Bone marrow (tissue), 2 donors: ENCODE data around the gene TINAGL1.

Experiments used
- DNase-seq, 2 donors: peaks; one replicate each; lab custom pipeline; 2025; lab: John Stamatoyannopoulos, UW

TINAGL1 gene

DNA sequence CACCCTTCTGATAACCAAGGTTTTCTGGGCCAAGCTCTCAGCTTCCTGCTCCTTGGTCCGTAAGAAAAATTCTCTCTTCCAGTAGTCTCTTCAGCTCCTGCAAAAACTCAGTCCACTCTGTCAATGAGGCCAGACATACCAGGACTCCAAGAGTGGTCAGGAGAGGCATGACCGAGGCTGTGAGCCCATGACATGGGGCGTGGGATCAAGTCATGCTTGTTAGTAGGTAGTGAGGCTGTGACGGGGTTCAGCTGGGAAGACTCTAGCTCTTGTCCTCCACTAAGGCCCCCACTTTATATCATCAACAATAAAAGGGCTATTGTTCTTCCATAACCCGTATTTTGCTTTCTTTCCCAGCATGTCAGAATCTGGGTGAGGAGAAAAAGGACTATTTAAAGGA lies 31.0 kb downstream of the TINAGL1 start:
- DNase-seq, result no peak

DNA sequence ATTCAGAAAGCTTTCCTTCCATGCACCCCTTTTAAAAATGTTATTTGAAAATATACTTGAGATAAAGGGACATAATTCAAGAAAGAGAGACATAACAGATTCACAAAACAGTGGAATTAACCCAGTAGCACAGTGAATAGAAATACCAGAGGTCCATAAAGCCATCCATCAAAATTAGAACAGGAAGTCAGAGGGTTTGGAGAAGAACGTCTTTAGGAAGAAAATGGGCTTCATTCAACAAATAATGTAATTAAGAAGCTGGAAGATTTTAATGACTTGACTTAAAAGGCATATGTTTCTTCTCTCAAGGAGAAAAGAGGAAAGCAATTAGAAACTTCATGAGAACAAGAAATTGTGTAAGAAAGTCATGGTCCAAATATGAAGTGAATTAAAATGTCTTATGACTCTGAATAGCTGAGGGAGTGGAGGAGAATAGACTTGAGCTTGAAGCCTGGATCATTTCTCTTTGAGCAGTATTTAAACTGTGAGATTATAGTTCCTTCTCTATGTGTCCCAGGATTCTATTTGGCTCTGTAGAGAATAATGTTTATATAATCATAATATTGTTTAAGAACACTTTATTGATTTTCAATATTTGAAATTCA lies 33.3 kb downstream of the TINAGL1 start:
- no peak for DNase-seq

GRCh38 chr1:31614414-31615005 lies 38.2 kb downstream of the TINAGL1 start:
- no peak for DNase-seq

DNA sequence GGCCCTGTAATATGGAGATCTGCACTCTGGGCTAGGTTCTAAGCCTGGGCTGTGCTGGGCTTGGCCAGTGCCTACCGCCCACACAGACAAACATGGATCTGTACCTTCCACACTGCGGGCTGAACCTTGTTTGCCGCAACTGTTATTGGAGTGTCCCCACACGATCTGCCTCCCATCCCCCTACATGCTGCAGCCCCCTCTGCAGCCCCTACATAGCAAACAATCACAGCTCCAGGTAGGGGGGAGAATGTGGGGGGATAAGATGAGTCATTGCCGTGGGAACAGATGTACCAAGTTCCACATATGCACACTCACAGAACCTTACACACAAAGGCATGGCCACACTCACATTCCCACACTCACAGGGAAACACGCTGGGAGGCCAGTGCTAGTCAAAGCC lies 39.1 kb downstream of the TINAGL1 start:
- no peak for DNase-seq

DNA sequence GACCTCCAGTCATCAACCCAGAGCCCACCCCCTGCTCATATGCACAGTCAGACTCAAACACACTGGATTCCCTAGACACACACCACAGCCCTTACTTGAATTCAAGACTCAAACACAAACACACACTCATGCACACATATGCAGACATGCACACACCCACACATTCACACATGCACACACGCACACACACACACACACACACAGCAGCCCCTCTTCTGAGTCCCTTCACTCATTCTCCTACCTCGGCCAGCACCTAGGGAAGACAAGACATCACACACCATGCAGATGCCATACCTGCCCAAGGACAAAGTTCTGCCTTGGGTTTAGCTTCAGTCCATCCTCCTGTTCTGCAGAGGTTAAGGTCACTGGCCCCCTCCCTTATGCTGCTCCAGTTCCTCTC lies 39.6 kb downstream of the TINAGL1 start:
- no peak for DNase-seq

DNA sequence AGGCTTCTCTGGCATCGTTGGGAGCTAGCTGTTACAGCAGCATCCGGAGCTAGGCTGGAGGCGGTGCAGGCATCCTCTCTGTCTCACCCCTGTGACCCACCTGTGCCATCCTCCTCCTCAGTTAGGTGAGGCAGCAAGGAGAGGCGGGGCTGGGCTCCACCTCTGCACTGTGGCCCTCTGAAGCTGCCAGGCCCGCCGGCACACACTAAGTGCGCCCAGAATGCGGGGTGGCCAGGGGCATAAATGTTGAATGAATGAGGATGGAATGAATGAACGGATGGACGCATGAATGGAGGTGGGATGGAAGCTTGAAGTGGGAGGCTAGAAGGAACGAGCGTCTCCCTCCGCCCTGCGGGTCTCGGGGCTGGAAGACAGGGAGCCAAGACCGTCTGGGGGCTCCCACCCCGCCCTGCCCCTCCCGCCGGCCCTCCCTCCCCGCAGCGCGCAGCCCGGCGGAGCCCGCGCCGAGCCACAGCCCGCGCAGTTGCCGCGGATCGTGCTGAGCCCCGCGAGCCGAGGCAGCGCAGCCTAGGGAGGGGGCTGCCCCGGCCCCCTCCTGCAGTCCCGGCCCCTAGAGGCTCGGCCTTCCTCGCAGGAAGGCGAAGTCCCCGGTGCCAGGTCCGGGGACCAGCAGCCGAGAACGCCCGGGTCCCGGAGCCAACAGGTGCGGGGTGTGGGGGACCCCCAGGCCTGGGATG lies 41.1 kb downstream of the TINAGL1 start, which contains the start of gene HCRTR1:
Gene HCRTR1 (plus strand): TSS at position 472 of the 698 bp plus-strand sequence. CDS start 1,504 bp downstream, outside the sequence.
- no peak for DNase-seq

DNA sequence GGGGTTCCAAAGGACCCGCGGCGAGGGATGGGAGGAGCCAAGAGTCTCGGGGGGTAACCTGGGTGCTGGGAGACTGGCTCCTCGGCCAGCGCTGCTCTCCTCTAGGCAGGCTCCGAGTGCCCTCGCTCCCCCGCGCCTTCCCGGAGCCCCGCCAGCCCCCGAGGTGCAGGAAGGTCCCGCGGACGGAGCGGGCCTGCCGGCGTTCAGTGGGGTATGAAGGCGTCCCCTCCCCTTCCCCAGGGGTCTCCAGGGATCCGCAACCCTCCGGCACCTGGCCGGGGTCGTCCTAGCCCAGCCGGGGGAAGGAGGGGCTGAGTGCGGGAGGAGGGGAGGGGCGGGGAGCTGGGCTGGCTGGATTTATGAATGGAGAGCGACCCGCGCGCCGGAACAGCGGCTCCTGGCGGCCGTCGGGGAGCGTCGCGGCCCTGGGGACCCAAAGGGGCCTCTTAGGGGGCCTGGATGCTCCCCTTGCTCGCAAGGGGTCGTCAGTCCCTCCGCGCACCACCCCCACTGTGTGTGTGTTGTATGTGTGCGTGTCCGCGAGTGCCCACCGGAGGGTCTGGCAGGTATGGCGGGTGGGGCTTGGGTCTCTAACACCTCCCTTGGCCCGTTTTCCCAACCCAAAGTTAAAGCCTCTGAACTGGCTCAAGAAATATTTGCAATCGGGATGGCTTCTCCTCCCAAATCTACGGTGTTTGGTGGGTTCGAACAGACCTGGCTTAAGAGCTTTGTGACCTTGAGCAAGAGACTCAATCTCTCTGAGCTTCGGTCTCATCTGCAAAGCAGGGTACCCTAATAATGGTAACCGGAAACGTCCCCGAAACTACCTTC lies 41.8 kb downstream of the TINAGL1 start:
- peak; percentile 24 to 30 for DNase-seq

DNA sequence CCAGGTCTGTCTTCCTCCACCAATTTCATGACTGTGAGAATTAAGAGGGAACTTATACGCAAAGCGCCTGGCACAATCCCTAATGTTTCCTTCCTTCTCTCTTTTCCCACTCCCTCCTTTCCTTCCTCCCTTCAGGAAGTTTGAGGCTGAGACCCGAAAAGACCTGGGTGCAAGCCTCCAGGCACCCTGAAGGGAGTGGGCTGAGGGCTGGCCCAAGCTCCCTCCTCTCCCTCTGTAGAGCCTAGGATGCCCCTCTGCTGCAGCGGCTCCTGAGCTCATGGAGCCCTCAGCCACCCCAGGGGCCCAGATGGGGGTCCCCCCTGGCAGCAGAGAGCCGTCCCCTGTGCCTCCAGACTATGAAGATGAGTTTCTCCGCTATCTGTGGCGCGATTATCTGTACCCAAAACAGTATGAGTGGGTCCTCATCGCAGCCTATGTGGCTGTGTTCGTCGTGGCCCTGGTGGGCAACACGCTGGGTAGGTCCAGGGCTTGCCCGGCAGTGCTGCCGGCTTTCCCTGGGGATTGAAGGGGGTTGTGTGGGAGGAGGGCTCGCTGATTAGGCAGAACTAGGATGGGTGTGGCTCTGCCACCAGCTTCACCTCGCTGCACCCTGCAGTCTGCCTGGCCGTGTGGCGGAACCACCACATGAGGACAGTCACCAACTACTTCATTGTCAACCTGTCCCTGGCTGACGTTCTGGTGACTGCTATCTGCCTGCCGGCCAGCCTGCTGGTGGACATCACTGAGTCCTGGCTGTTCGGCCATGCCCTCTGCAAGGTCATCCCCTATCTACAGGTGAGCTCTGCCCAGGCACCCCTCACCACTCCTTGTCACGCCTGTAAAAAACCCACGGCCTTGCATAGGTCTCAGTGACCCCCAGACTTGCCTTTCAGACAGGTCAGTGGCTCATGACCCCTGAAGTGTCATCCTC lies 42.9 kb downstream of the TINAGL1 start:
- no peak for DNase-seq

DNA sequence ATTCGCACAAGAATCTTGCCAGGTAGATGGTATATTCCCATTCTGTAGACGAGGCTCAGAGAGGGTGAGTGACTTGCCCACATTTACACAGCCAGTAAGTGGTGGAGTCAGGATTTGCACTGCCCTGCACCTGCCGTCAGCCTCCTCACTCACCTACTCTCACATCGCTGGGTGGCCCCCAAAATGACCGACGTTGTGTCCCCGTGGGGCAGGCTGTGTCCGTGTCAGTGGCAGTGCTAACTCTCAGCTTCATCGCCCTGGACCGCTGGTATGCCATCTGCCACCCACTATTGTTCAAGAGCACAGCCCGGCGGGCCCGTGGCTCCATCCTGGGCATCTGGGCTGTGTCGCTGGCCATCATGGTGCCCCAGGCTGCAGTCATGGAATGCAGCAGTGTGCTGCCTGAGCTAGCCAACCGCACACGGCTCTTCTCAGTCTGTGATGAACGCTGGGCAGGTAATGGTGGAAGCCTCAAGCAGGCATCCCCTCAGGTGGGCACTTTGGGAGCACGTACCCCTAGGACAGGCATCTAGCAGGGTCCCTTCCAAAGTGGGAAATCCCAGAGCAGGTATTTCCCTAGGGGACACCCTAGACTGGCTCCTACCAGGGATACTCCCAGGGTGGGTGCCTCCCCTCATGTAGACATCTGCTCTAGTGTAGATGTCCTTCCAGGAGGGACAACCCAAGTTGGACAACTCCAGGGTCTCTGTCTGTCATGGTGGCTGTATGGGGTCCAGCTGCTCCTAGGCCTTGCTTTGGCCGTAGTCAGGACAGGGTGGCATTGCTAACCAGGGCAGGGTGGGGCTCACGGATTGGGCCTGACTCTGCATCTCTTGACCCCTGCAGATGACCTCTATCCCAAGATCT lies 44.5 kb downstream of the TINAGL1 start:
- DNase-seq, result no peak

- DNase-seq, result no peak
Observed at GRCh38 chr1:31621498-31621820, 45.1 kb downstream of the TINAGL1 start.

- no peak for DNase-seq
Observed at GRCh38 chr1:31621847-31622730, 45.8 kb downstream of the TINAGL1 start.

- DNase-seq, result no peak
Observed at GRCh38 chr1:31623365-31623764, 47.0 kb downstream of the TINAGL1 start.

- no peak for DNase-seq
Observed at GRCh38 chr1:31624309-31624708, 48.0 kb downstream of the TINAGL1 start.

GRCh38 chr1:31624731-31625514 lies 48.6 kb downstream of the TINAGL1 start:
- DNase-seq, result no peak

DNA sequence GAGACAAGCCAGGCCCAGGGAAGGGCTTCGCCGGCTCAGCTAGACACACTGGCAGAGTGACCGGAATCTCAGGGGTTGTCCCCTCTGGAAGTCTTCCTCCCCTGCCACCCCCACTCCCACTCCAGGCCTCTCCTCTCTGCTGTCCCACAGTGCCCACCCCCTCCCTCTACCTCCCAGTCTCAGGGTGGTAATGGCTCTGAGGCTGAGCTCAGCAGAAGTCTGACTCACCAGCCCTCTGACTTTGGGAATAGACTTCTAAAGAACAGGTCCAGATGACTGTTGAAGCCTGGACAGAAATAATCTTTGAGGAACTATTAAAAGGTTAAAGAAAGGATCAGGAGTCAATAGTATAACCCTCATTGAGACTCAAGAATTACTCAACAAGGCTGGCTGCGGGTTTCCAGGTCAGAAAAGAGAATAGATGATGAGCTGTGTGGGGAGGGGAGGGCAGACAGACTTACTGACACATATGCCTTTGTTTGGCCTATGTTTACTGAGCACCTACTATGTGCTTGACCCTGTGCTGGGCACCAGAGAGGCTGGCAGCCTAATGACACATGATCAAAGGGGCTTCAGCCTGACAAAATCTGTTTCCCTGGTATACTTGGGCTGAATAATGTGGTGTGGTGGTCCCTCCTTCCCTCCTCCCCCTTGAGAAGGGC lies 49.4 kb downstream of the TINAGL1 start:
- no peak for DNase-seq

DNA sequence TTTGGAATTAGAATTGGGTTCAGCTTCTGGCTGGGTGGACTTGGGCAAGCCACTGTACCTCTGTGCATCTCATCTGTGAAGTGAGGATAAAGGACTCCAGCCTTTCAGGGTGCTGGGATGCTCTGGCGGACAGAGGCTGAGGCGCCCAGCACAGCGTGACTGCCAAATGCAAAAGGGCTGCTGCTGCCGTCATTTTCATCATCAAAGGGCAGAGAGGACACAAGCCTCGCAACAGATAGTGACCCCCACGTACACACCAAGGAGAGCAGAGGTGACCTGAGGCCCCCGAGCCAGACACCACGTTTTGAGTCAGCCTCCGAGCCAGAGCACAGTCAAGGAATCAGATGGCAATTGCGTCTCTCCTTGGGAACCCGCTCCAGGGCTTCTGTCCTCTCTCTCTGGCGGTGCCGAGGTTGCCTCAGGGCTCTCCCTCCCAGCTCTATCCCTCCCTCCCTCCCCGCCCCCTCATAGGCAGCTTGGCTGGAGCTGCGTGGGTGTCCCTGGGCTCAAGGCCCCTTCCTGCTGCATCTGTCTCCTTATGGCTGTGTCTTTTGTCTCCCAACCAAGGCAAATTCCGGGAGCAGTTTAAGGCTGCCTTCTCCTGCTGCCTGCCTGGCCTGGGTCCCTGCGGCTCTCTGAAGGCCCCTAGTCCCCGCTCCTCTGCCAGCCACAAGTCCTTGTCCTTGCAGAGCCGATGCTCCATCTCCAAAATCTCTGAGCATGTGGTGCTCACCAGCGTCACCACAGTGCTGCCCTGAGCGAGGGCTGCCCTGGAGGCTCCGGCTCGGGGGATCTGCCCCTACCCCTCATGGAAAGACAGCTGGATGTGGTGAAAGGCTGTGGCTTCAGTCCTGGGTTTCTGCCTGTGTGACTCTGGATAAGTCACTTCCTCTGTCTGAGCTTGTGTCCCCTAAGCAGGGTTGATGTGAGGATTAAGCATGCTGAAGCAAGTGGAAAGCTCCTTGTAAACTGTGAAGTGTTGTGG lies 50.2 kb downstream of the TINAGL1 start:
- DNase-seq, result no peak
